Neutrophil (primary cell): ENCODE data around the gene MFAP2.

Experiments used
- H3K27ac ChIP-seq: fragments of 200-600 bp; sonication (generic); 2 replicates; pipeline ENCODE4 v1.5.1; 2016; ENCODE audit warnings: mild to moderate bottlenecking, moderate library complexity
- H3K27me3 ChIP-seq: fragments of 200-600 bp; sonication (generic); 2 replicates; pipeline ENCODE4 v1.6.0; 2016; ENCODE audit warnings: mild to moderate bottlenecking
- H3K36me3 ChIP-seq: fragments of 200-600 bp; sonication (generic); 2 replicates; pipeline ENCODE4 v1.5.1; 2017
- H3K4me1 ChIP-seq, 2 experiments: fragments of 200-600 bp in 1 of 2; sonication (generic) in 1 of 2; 1 replicate in 1 of 2; 2 replicates in 1 of 2; pipeline versions ENCODE4 v1.5.1 to v1.6.1; 2013 to 2016; ENCODE audit warnings: low read depth in 1 of 2, low read length in 1 of 2, mild to moderate bottlenecking in 1 of 2, moderate library complexity in 1 of 2; ENCODE audit not compliant: control insufficient read depth in 1 of 2, insufficient read depth in 1 of 2
- H3K4me3 ChIP-seq, 2 experiments: fragments of 200-600 bp in 1 of 2; sonication (generic) in 1 of 2; 1 replicate in 1 of 2; 2 replicates in 1 of 2; pipeline ENCODE4 v1.5.1; 2013 to 2016; ENCODE audit warnings: low read depth in 1 of 2, low read length in 1 of 2, mild to moderate bottlenecking in 1 of 2, moderate library complexity in 1 of 2
- H3K9me3 ChIP-seq: fragments of 200-600 bp; sonication (generic); 2 replicates; pipeline ENCODE4 v1.5.1; 2016
- CTCF ChIP-seq: fragments of 200-600 bp; sonication (generic); IDR thresholded peaks from 2 replicates; pipeline ENCODE4 v1.5.1; 2016; ENCODE audit warnings: antibody characterized with exemption

The MFAP2 gene

DNA sequence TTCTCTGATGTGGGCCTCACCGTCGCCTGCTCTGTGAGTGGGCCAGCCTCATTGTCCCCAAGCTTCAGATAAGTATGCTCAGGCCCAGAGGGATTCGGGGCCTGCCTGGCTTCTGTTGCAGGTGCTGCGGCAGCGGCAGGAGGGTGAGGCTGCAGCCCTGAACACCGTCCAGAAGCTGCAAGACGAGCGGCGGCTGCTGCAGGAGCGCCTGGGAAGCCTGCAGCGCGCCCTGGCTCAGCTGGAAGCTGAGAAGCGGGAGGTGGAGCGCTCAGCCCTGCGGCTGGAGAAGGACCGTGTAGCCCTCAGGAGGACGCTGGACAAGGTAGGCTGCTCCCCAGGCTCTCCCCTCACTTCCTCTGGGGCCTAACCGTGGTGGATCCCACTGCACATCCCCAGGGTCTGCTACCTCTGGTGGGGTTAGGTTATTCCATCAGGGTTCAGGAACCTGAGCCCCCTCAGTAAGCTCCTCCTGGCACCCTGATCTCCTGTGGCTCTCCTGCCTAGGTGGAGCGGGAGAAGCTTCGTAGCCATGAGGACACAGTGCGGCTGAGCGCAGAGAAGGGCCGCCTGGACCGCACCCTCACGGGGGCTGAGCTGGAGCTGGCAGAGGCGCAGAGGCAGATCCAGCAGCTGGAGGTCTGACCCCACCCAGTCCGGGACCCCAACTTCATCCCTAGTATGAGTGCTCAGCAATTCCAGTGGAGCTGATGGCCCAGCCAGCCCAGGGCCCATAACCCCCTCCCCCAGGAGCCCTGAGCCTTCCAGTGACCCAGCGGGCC, 10.1 kb downstream of the MFAP2 start:
- no peaks in the 10 kb centered on the region for H3K36me3 ChIP-seq
- no peak for TF ChIP-seq CTCF

GRCh38 chr1:16969651-16970050, 10.8 kb downstream of the MFAP2 start:
- no peak for TF ChIP-seq CTCF
- Histone ChIP-seq H3K4me1 (no peaks in the 10 kb centered on the region), H3K4me3 (no peak overlapping the region), H3K36me3 (no peaks in the 10 kb centered on the region), H3K27ac (no peak overlapping the region), H3K27me3 (no peaks in the 10 kb centered on the region), H3K9me3 (no peaks in the 10 kb centered on the region)

More for the DNA sequence above, 10.1 kb downstream of the MFAP2 start:
- no peak overlapping the region for H3K27ac ChIP-seq
- H3K27me3 ChIP-seq = no peaks in the 10 kb centered on the region
- H3K4me1 ChIP-seq = no peaks in the 10 kb centered on the region
- no peaks in the 10 kb centered on the region for H3K9me3 ChIP-seq
- no peak overlapping the region for H3K4me3 ChIP-seq

DNA sequence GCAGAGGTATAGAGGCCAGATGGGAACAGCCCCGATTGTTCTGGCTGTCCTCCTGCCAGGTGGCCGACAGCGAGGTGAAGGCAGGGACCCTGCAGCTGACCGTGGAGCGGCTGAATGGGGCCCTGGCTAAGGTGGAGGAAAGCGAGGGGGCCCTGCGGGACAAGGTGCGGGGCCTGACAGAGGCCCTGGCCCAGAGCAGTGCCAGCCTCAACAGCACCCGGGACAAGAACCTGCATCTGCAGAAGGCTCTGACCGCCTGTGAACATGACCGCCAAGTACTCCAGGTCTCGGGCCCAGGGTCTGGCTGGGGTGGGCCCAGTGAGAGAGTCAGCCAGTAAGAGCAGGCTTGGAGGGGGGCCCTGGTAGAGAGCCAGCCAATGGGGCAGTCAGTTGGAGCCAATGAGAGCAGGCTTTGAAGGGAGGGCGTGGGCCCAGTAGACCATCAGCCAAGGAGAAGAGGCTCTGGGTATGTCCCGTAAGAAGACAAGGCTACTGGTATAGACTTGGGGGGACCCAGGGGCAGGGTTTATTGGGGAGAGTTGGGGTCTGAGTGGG, 11.3 kb downstream of the MFAP2 start:
- no peak overlapping the region for H3K27ac ChIP-seq
- no peaks in the 10 kb centered on the region for H3K4me1 ChIP-seq
- no peaks in the 10 kb centered on the region for H3K36me3 ChIP-seq
- H3K27me3 ChIP-seq = no peaks in the 10 kb centered on the region
- TF ChIP-seq CTCF = no peak
- H3K9me3 ChIP-seq = no peaks in the 10 kb centered on the region
- H3K4me3 ChIP-seq = no peak overlapping the region

DNA sequence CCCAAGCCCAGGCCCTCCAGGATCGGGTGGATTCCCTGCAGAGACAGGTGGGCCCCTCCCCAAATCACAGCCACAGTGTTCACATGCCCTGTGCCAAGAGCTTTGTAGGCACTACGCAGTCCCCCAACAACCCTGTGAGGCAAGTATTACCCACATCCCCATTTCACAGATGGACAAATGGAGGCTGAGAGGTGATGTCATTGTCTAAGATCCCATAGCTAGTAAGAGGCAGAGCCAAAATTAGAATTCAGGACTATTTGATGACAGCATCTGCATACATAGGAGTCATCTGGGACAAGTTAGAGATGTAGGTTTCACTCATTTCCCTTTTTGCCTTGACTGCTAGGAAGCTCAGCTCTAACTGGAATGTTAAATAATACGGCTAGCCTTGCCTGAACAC, 12.0 kb downstream of the MFAP2 start:
- Histone ChIP-seq H3K9me3 (no peaks in the 10 kb centered on the region), H3K4me1 (no peaks in the 10 kb centered on the region), H3K27ac (no peak overlapping the region), H3K27me3 (no peaks in the 10 kb centered on the region), H3K36me3 (no peaks in the 10 kb centered on the region), H3K4me3 (no peak overlapping the region)
- no peak for TF ChIP-seq CTCF

- H3K4me1 ChIP-seq = no peaks in the 10 kb centered on the region
- TF ChIP-seq CTCF = no peak
- H3K27ac ChIP-seq = no peak overlapping the region
- no peak overlapping the region for H3K4me3 ChIP-seq
- no peaks in the 10 kb centered on the region for H3K36me3 ChIP-seq
- no peaks in the 10 kb centered on the region for H3K27me3 ChIP-seq
- no peaks in the 10 kb centered on the region for H3K9me3 ChIP-seq
Measured at GRCh38 chr1:16967962-16968361, 12.5 kb downstream of the MFAP2 start.
